DND-41 (cell line): ENCODE measurements around the gene TRPM1.

Experiments
- ATAC-seq: fragments of 200-7000 bp; cut with Tn5 transposase; 3 replicates; pipeline ENCODE4 v1.9.1; 2021; ENCODE audit warnings: low read depth; ENCODE audit not compliant: insufficient read depth
- DNase-seq: peaks from one replicate; pipeline ENCODE4 v3.0.0-alpha.2; 2020
- H2AFZ ChIP-seq: 2 replicates; pipeline ENCODE4 v1.6.0; 2012; ENCODE audit warnings: low read depth, low read length
- H3K27ac ChIP-seq: 2 replicates; pipeline ENCODE4 v1.5.1; 2012; ENCODE audit warnings: low read length, inconsistent platforms
- H3K27me3 ChIP-seq: fragments of 200-600 bp; sonication (generic); 2 replicates; pipeline ENCODE4 v1.6.0; 2012; ENCODE audit warnings: low read length, mild to moderate bottlenecking, inconsistent platforms; ENCODE audit not compliant: insufficient read depth, poor library complexity
- H3K36me3 ChIP-seq: 2 replicates; pipeline ENCODE4 v1.5.1; 2012; ENCODE audit warnings: low read length, inconsistent platforms; ENCODE audit not compliant: insufficient read depth
- H3K4me1 ChIP-seq: 2 replicates; pipeline ENCODE4 v1.5.1; 2012; ENCODE audit warnings: mild to moderate bottlenecking, low read length; ENCODE audit not compliant: insufficient read depth
- H3K4me2 ChIP-seq: 2 replicates; pipeline ENCODE4 v1.6.0; 2012; ENCODE audit warnings: mild to moderate bottlenecking, moderate library complexity, low read length, inconsistent platforms; ENCODE audit not compliant: insufficient read depth
- H3K4me3 ChIP-seq, 2 experiments: fragments of 200-600 bp in 1 of 2; shearing (Covaris generic) in 1 of 2; 2 replicates each; pipeline ENCODE4 v1.5.1; 2012 to 2016; ENCODE audit warnings: inconsistent platforms in 2 of 2, low read length in 2 of 2, mild to moderate bottlenecking in 2 of 2, low read depth in 1 of 2, moderate library complexity in 1 of 2
- H3K79me2 ChIP-seq: 2 replicates; pipeline ENCODE4 v1.6.0; 2012; ENCODE audit warnings: low read length, inconsistent platforms; ENCODE audit not compliant: insufficient read depth
- H3K9ac ChIP-seq: 2 replicates; pipeline ENCODE4 v1.6.0; 2012; ENCODE audit warnings: low read depth, mild to moderate bottlenecking, inconsistent platforms, low read length, moderate library complexity
- H3K9me3 ChIP-seq: 2 replicates; pipeline ENCODE4 v1.5.1; 2012; ENCODE audit warnings: low read length, moderate library complexity, mild to moderate bottlenecking, inconsistent platforms; ENCODE audit not compliant: insufficient read depth, severe bottlenecking
- H4K20me1 ChIP-seq: 2 replicates; pipeline ENCODE4 v1.6.0; 2012; ENCODE audit warnings: low read length; ENCODE audit not compliant: insufficient read depth
- CTCF ChIP-seq: IDR thresholded peaks from 2 replicates; pipeline ENCODE4 v1.5.1; 2012; ENCODE audit warnings: borderline replicate concordance, low read length, moderate library complexity, mild to moderate bottlenecking; ENCODE audit not compliant: poor library complexity, severe bottlenecking; ENCODE audit errors: extremely low read depth
- EZH2 ChIP-seq: IDR thresholded peaks from 3 replicates; pipeline ENCODE4 v1.6.1; 2012; ENCODE audit warnings: borderline replicate concordance, low read depth, mild to moderate bottlenecking, moderate library complexity, low read length, inconsistent platforms; ENCODE audit not compliant: severe bottlenecking

Gene TRPM1

GRCh38 chr15:31021067-31021665, 80.4 kb downstream of the TRPM1 start:
- ATAC-seq (no peak), DNase-seq (no peak)
- Histone ChIP-seq H3K27ac (no peak overlapping the region), H3K36me3 (no peaks in the 10 kb centered on the region), H2AFZ (no peak overlapping the region), H3K27me3 (no peaks in the 10 kb centered on the region), H3K4me2 (no peak overlapping the region), H3K4me3 (no peak overlapping the region), H3K9me3 (no peaks in the 10 kb centered on the region), H3K9ac (no peak overlapping the region), H3K79me2 (no peaks in the 10 kb centered on the region), H4K20me1 (no peaks in the 10 kb centered on the region), H3K4me1 (no peaks in the 10 kb centered on the region)
- no peak for TF ChIP-seq CTCF

GRCh38 chr15:31020542-31020941, 81.0 kb downstream of the TRPM1 start:
- no peak for DNase-seq
- no peaks in the 10 kb centered on the region for H3K79me2 ChIP-seq
- H2AFZ ChIP-seq = no peak overlapping the region
- H3K4me1 ChIP-seq = no peaks in the 10 kb centered on the region
- TF ChIP-seq EZH2 (no peak), CTCF (no peak)
- no peak overlapping the region for H3K4me3 ChIP-seq
- no peaks in the 10 kb centered on the region for H4K20me1 ChIP-seq
- no peaks in the 10 kb centered on the region for H3K36me3 ChIP-seq
- H3K9me3 ChIP-seq = no peaks in the 10 kb centered on the region
- H3K9ac ChIP-seq = no peak overlapping the region
- H3K27me3 ChIP-seq = peaks cover 2% of the 10 kb centered on the region
- H3K4me2 ChIP-seq = no peak overlapping the region
- H3K27ac ChIP-seq = no peak overlapping the region
- no peak for ATAC-seq

- Histone ChIP-seq H4K20me1 (no peaks in the 10 kb centered on the region), H3K79me2 (no peaks in the 10 kb centered on the region), H3K36me3 (no peaks in the 10 kb centered on the region), H3K9me3 (no peaks in the 10 kb centered on the region), H3K4me1 (no peaks in the 10 kb centered on the region), H3K27me3 (peaks cover 2% of the 10 kb centered on the region), H3K4me2 (no peak overlapping the region), H2AFZ (no peak overlapping the region), H3K27ac (no peak overlapping the region), H3K9ac (no peak overlapping the region), H3K4me3 (no peak overlapping the region)
- ATAC-seq = no peak
- TF ChIP-seq EZH2 = no peak
- no peak for TF ChIP-seq CTCF
- DNase-seq = no peak
Measured at GRCh38 chr15:31019986-31020385, 81.5 kb downstream of the TRPM1 start.

GRCh38 chr15:31017311-31017710, 84.2 kb downstream of the TRPM1 start:
- DNase-seq (no peak), ATAC-seq (no peak)
- Histone ChIP-seq H3K36me3 (no peaks in the 10 kb centered on the region), H3K4me1 (no peaks in the 10 kb centered on the region), H3K27me3 (peaks cover 2% of the 10 kb centered on the region), H3K79me2 (no peaks in the 10 kb centered on the region), H3K9me3 (peaks cover 5% of the 10 kb centered on the region), H3K4me2 (no peak overlapping the region), H4K20me1 (no peaks in the 10 kb centered on the region), H3K9ac (no peak overlapping the region), H3K4me3 (no peak overlapping the region), H3K27ac (no peak overlapping the region), H2AFZ (no peak overlapping the region)
- TF ChIP-seq CTCF (no peak), EZH2 (no peak)
